DMS53 treated with DMSO at 0.1 percent for 48 hours (cell line): ENCODE data around the gene RASGRP4.
"Not testable (repeated sequence)": the region's sequence is repeated elsewhere in the genome, so short reads cannot be mapped to it uniquely, and the experiment has no call there.

Source experiments
- DNase-seq: peaks from one replicate; lab custom pipeline; 2025; ENCODE audit not compliant: unreplicated experiment; lab: John Stamatoyannopoulos, UW

RASGRP4 gene

GRCh38 chr19:38417544-38418506 is 8.2 kb downstream of the RASGRP4 start:
- DNase-seq = peak; percentile 25

GRCh38 chr19:38417146-38417543 is 8.9 kb downstream of the RASGRP4 start:
- no peak for DNase-seq

GRCh38 chr19:38413416-38413815 is 12.6 kb downstream of the RASGRP4 start:
- DNase-seq = no peak

GRCh38 chr19:38412961-38413360 is 13.1 kb downstream of the RASGRP4 start:
- DNase-seq = no peak

- DNase-seq = no peak
These were observed 13.5 kb downstream of the RASGRP4 start for GRCh38 chr19:38412491-38412890.

GRCh38 chr19:38411898-38412297 is 14.1 kb downstream of the RASGRP4 start:
- DNase-seq = not testable (repeated sequence)

- DNase-seq = no peak
These were observed 14.8 kb downstream of the RASGRP4 start for GRCh38 chr19:38411041-38411712.

- DNase-seq = not testable (repeated sequence)
These were observed 15.6 kb downstream of the RASGRP4 start for GRCh38 chr19:38410407-38410806.

GRCh38 chr19:38409631-38410133 is 16.3 kb downstream of the RASGRP4 start:
- DNase-seq = no peak

GRCh38 chr19:38405276-38405675 is 20.7 kb downstream of the RASGRP4 start:
- DNase-seq = no peak

- DNase-seq = no peak
These were observed 21.2 kb downstream of the RASGRP4 start for GRCh38 chr19:38404858-38405257.

GRCh38 chr19:38402967-38403674 is 22.9 kb downstream of the RASGRP4 start, which contains the start of gene FAM98C:
Gene FAM98C (plus strand): TSS chr19:38403093. CDS start chr19:38403154, 61 bp downstream.
- peak; percentile 96 for DNase-seq

GRCh38 chr19:38402623-38402966 is 23.4 kb downstream of the RASGRP4 start:
- DNase-seq = no peak

GRCh38 chr19:38401148-38401547 is 24.9 kb downstream of the RASGRP4 start:
- no peak for DNase-seq

- DNase-seq = no peak
These were observed 25.7 kb downstream of the RASGRP4 start for GRCh38 chr19:38400361-38400760.

- no peak for DNase-seq
These were observed 26.5 kb downstream of the RASGRP4 start for GRCh38 chr19:38399537-38399936.

GRCh38 chr19:38399081-38399480 is 26.9 kb downstream of the RASGRP4 start:
- DNase-seq = no peak

- DNase-seq = no peak
These were observed 30.5 kb downstream of the RASGRP4 start for GRCh38 chr19:38395381-38396114.

GRCh38 chr19:38394488-38394887 is 31.5 kb downstream of the RASGRP4 start:
- no peak for DNase-seq

- no peak for DNase-seq
These were observed 33.2 kb downstream of the RASGRP4 start for GRCh38 chr19:38392707-38393308.
